Bone marrow (tissue), 2 donors: ENCODE results near the gene RDH14.

Experiments
- DNase-seq, 2 donors: peaks; one replicate each; lab custom pipeline; 2025; lab: John Stamatoyannopoulos, UW

RDH14 gene

DNA sequence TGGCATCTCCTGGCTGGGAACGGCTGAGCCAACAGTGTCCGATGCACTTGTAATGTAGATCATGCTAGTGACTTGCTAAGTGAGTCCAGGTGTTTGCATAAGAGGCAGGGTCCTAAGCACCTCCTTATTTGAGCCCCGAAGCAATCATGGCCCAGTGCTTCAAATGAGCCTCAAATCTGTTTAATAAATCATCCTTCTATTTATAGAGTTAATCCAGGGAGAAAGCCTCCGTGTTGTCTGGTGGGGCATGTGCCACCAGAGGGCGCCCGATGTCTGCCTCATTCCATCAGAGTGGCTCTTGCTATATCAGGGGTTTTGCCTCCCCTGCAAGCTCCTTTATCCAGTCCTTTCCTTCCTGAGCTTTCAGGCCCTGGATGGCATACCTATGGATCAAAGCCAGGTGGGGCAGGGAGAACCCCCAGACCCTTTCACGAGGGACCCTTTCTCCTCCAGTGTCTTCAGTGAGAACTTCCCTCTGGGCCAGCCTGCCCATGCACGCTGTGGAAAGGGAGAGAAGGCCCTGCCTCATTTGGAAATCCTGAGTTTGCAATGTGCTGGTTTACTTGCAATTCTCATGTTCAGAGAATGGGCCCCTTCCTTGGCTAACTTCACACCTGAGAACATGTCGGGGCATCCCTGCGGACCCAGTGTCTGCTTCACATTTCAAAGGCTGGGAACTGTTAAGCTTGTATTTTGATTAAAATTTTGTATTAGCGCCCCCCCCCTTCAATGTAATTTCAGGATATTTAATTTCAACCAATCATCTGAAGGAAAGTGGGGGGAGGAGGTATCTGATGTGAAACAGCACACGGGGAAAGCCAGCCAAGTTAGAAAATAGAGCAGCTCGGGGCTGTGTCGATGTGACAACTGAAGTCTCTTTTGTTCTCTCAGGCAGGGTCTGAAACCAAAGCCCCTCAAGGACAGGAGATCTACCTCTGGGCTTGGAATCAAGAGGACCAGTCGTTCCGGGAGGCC, 39.7 kb downstream of the RDH14 start:
- peak; percentile 12 to 25 for DNase-seq

DNA sequence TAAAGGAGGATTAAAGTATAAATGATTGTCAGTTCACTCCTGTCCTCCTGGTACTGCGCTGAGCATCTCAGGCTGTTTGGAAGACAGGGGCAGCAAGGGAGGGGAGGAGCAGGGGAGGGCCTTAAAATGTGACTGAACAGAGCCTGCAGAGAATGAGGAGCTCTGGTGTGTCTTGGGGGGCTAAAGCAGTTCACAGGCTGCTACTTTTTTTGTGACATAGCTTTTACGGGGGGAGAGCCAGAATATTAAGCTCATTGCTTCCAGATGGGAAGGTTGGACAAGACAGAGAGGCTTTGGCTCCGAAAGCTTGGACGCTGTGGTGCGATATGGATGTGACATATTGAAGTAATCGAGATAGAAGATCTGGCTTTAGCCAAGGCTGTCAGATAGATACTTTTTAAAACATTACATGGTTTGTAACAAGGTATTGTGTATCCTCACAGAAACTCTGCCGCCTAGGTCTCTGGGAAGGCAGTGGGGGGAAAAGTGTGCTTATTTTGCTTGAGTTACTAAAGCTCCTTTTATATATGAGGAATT, 40.5 kb downstream of the RDH14 start:
- no peak for DNase-seq

DNA sequence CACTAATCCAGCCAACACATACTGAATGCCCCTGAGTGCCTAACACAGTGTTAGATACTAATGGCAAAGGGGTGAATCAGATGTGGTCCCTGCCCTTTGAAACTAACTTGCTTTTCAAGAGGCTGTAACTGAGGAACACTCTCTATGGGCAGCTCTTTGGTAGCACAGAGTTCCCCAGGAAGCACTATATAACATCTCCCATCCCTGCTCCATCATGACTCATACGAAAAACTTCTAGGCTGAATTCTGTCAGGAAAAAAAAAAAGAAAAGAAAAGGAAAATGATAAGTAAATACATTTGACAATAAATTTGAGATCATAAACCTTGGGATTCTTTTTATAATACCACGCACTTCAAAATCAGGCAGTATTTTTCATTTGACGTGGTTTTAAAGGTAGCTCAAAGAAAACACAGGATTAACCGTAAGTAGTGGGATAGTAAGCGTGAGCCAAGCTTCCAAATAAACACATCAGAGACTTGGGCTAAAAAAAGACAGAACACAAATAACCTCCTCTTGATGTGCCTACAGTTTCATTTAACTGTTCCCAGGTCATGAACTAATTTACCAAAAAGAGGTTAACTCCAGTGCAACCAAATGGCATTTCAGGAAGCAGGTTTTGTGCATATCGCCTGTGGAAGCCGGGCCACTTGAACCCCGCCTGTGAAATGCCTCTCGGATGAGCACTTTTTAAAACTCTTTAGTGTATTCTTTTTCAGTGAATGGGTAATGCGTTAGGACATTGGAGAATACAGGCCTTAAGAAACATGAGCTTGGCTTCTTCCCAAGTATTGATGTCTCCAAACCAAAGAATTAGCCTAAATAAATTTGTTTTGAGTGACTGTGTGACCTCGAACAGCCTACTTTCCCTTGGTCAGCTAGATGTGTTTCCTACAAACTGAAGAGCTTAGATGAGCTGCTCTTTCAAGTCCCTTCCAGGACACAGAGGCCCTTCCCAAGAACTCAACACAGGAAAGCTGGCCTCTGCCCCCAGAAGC, 42.0 kb downstream of the RDH14 start:
- DNase-seq, result no peak

- no peak for DNase-seq
Observed at GRCh38 chr2:18517386-18517785, 43.1 kb downstream of the RDH14 start.

DNA sequence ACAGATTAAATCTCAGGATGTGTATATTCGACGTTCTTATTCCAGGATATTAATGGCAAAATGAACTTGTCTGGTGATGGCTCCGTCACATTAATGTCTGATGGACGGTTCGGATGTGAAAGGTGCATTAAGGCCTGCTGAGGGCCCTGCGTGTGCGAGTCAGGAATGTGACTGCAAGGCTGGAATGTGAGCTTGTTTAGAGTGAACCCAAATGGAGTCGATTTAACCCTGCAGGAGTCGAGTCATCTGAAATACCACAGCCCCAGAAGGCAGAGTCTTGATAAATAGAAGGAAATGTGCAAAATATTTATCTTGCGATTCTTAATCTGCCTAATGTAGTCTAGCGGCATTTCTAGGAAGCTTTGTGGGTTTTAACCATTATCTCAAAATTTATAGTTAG, 44.3 kb downstream of the RDH14 start:
- no peak for DNase-seq

GRCh38 chr2:18514526-18515461, 45.7 kb downstream of the RDH14 start:
- DNase-seq, result no peak

DNA sequence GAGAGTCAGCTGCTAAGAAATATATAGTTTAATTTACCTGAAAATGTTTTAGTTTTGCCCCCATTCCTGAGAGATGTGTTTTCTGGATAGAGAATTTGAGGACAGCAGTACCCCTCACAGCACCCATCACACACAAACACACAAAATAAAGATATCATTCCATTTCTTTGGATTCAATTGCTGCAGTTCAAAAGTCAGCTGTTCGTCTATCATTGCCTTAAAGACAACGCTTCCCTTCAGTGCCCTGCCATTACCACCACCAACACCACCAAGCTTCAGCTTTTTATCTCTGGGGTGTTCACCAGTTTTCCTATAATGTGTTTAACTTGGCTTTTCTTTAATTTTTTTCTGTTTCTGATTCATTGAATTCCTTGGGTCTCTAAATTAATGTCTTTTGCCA, 49.7 kb downstream of the RDH14 start:
- DNase-seq, result no peak

DNA sequence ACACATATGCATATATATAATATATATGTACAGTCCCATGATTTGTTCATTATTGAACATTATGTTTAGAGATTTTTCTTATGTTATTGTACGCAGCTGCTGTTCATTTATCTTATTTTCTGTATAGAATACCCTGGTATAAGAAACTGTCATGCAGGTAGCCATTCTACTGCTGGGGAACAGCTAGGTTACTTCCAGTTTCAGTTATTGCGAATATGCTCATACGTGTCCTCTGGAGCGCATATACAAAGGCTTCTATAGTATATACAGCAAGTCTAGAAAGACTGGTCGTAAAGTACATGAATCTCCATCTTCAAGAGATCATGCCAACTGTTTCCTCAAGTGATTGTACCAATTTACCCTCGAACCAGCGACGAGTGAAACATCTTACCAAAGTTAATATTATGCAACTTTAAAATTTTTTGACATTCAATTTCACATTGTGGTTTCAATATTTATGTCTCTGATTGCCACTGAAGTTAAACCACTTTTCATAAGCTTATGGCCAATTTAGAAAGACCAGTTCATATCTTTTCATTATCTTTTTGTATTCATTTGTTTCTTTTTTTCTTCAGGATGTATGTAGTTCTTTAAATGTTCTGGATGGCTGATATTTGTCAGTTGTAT, 53.5 kb downstream of the RDH14 start:
- no peak for DNase-seq

DNA sequence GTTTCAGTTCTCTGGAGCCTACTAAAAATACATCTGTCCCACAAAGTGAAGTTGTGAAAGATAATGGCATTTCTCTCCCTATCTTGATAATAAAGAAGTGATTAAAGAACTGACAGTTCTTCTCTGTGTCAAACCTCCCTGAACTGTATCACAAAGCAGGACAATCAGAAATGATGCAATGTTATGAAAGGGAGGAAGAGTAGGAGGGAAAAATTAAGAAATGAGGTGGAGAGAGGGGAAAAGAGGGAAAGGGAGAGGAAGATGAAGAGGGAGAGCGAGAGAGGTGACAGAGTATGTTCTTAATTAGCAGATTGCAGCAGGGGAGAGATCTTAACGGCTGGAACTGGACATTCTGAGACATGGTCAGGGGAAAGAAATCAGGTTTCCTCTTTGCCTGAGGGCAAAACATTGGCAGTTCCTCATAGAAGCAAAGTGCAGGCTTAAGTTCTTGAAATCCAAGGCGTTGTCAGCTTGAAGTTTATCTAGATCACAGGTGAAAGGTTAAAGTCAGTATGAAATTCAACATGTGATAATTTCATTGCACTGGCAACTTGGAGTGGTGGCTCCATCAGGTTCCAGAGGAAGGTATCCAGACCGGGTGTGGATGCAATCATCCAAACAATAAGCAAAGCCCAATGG, 54.6 kb downstream of the RDH14 start:
- DNase-seq, result no peak
